GM23248 (cell line): ENCODE measurements around the gene ADH4. TPM values are rescaled to one million over a fixed set of nuclear protein-coding genes. Genes with fewer than 3 reads are reported as not detected.
"Not testable (repeated sequence)": the region's sequence is repeated elsewhere in the genome, so short reads cannot be mapped to it uniquely, and the experiment has no call there.

ENCODE experiments used
- DNase-seq: peaks from one replicate; pipeline ENCODE4 v3.0.0-alpha.2; 2015
- H2AFZ ChIP-seq: fragments of 200-600 bp; sonication (generic); 2 replicates; pipeline ENCODE4 v1.6.1; 2016; ENCODE audit warnings: antibody characterized with exemption
- H3F3A ChIP-seq: fragments of 200-600 bp; sonication (generic); 2 replicates; pipeline ENCODE4 v1.6.1; 2016; ENCODE audit warnings: mild to moderate bottlenecking, antibody characterized with exemption, mixed run types; ENCODE audit not compliant: insufficient read depth
- H3K27ac ChIP-seq: fragments of 200-600 bp; sonication (generic); 2 replicates; pipeline ENCODE4 v1.5.1; 2016; ENCODE audit warnings: mild to moderate bottlenecking
- H3K27me3 ChIP-seq: fragments of 200-600 bp; sonication (generic); replicated peaks from 2 replicates; pipeline ENCODE4 v1.6.1; 2016; ENCODE audit warnings: mild to moderate bottlenecking; ENCODE audit not compliant: insufficient read depth
- H3K36me3 ChIP-seq: fragments of 200-600 bp; sonication (generic); 2 replicates; pipeline ENCODE4 v1.6.1; 2016; ENCODE audit warnings: low read depth, mild to moderate bottlenecking
- H3K4me1 ChIP-seq: fragments of 200-600 bp; sonication (generic); 2 replicates; pipeline ENCODE4 v1.6.1; 2016; ENCODE audit warnings: mild to moderate bottlenecking; ENCODE audit not compliant: insufficient read depth
- H3K4me2 ChIP-seq: fragments of 200-600 bp; sonication (generic); one replicate; pipeline ENCODE4 v1.6.1; 2016; ENCODE audit warnings: mild to moderate bottlenecking; ENCODE audit not compliant: unreplicated experiment
- H3K4me3 ChIP-seq: fragments of 200-600 bp; sonication (generic); 2 replicates; pipeline ENCODE4 v1.5.1; 2016; ENCODE audit warnings: mild to moderate bottlenecking
- H3K79me2 ChIP-seq: fragments of 200-600 bp; sonication (generic); 2 replicates; pipeline ENCODE4 v1.6.1; 2016; ENCODE audit warnings: mild to moderate bottlenecking; ENCODE audit not compliant: insufficient read depth
- H3K9ac ChIP-seq: fragments of 200-600 bp; sonication (generic); 2 replicates; pipeline ENCODE4 v1.6.1; 2016; ENCODE audit warnings: mild to moderate bottlenecking
- H3K9me2 ChIP-seq: fragments of 200-600 bp; sonication (generic); 2 replicates; pipeline ENCODE4 v1.6.1; 2016; ENCODE audit warnings: mixed run types, mild to moderate bottlenecking, moderate library complexity; ENCODE audit not compliant: insufficient read depth
- H3K9me3 ChIP-seq: fragments of 200-600 bp; sonication (generic); one replicate; pipeline ENCODE4 v1.6.1; 2017; ENCODE audit warnings: low read depth
- H4K20me1 ChIP-seq: fragments of 200-600 bp; sonication (generic); 2 replicates; pipeline ENCODE4 v1.6.0; 2016; ENCODE audit not compliant: insufficient read depth
- EZH2 ChIP-seq: fragments of 200-600 bp; sonication (generic); IDR thresholded peaks from 2 replicates; pipeline ENCODE4 v1.6.1; 2018; ENCODE audit warnings: antibody characterized with exemption, mild to moderate bottlenecking; ENCODE audit not compliant: insufficient read depth, poor library complexity, severe bottlenecking
- EZH2phosphoT487 ChIP-seq: fragments of 200-600 bp; sonication (generic); IDR thresholded peaks from 2 replicates; pipeline ENCODE4 v1.6.1; 2018; ENCODE audit warnings: antibody characterized with exemption, moderate library complexity, mild to moderate bottlenecking, low read depth; ENCODE audit not compliant: insufficient read depth
- WGBS, 2 experiments: methylation state at CpG; one replicate each; pipeline ENCODE4 v1.1.6; 2015 to 2017; ENCODE audit warnings: low lambda C conversion rate in 2 of 2, low coverage in 1 of 2; ENCODE audit errors: missing lambda C conversion rate in 2 of 2; 5-methylcytosine and 5-hydroxymethylcytosine counted together
- in situ Hi-C: fragments of 300-500 bp; cut with MboI; formaldehyde crosslinking; loops from 2 replicates; pipeline ENCODE4 v1.15.0; 2020
- polyA plus RNA-seq: library from polyadenylated mRNA; unstranded; fragments of >200 nt; fragmentation: Nextera tagmentation; extraction: Ambion mirVana; gene quantifications from 2 replicates; pipeline ENCODE4 v1.2.1, GENCODE V29; 2016
- total RNA-seq: library from RNA; depleted of rRNA; stranded (reverse); fragments of >200 nt; shearing (Covaris generic); gene quantifications from 2 replicates; pipeline ENCODE4 v1.2.3, GENCODE V29; 2014

Gene ADH4
- total and polyA plus RNA-seq, 2 experiments from 2014 or later: not detected

GRCh38 chr4:99084595-99084994 lies 59.5 kb downstream of the ADH4 start:
- Histone ChIP-seq H3K36me3 (peaks cover 53% of the 10 kb centered on the region), H3K9ac (no peak overlapping the region), H3K27ac (no peak overlapping the region), H3K4me1 (peaks cover 15% of the 10 kb centered on the region; the same call in 1 of the 2 replicates), H3F3A (peaks cover 8% of the 10 kb centered on the region; the same call in 1 of the 2 replicates), H3K27me3 (no peaks in the 10 kb centered on the region), H2AFZ (no peak overlapping the region), H3K79me2 (peaks cover 92% of the 10 kb centered on the region), H3K9me3 (no peaks in the 10 kb centered on the region), H3K4me2 (no peak overlapping the region), H3K9me2 (no peaks in the 10 kb centered on the region), H3K4me3 (no peak overlapping the region), H4K20me1 (no peaks in the 10 kb centered on the region)
- no peak for DNase-seq
- TF ChIP-seq EZH2 (no peak), EZH2phosphoT487 (no peak)
- in situ Hi-C loops: no loop called here
- WGBS, 2 experiments: 68 to 75% methylated on average over 2 of the region's 2 CpGs

- H3F3A ChIP-seq: 0 out of 2 replicates have a peak, but pooled peaks cover 7% of the 10 kb centered on the region
- no peak overlapping the region for H2AFZ ChIP-seq
- H3K9ac ChIP-seq: no peak overlapping the region
- no peak for DNase-seq
- no peaks in the 10 kb centered on the region for H3K27me3 ChIP-seq
- no peak overlapping the region for H3K4me2 ChIP-seq
- H4K20me1 ChIP-seq: no peaks in the 10 kb centered on the region
- peaks cover 76% of the 10 kb centered on the region for H3K36me3 ChIP-seq
- H3K9me2 ChIP-seq: no peaks in the 10 kb centered on the region
- TF ChIP-seq EZH2: no peak
- no peak for TF ChIP-seq EZH2phosphoT487
- H3K4me3 ChIP-seq: no peak overlapping the region
- WGBS, 2 experiments: 87 to 94% methylated on average over 5 of the region's 5 CpGs
- in situ Hi-C loops: no loop called here
- peaks cover 97% of the 10 kb centered on the region for H3K79me2 ChIP-seq
- H3K27ac ChIP-seq: no peak overlapping the region
- peaks cover 15% of the 10 kb centered on the region; the same call in 1 of the 2 replicates for H3K4me1 ChIP-seq
- no peaks in the 10 kb centered on the region for H3K9me3 ChIP-seq
Measured at GRCh38 chr4:99082192-99082591, 61.9 kb downstream of the ADH4 start.

- H4K20me1 ChIP-seq, H3K27ac ChIP-seq, H3K9me2 ChIP-seq, H3K4me3 ChIP-seq, H3K4me1 ChIP-seq, H2AFZ ChIP-seq, H3K4me2 ChIP-seq, in situ Hi-C loops, H3K9me3 ChIP-seq, DNase-seq, H3K27me3 ChIP-seq, H3K9ac ChIP-seq: not testable (repeated sequence)
- H3K79me2 ChIP-seq: peaks cover 97% of the 10 kb centered on the region
- WGBS, 2 experiments: 54 to 59% methylated on average over 6 of the region's 6 CpGs
- H3F3A ChIP-seq: peaks cover 11% of the 10 kb centered on the region; the same call in 1 of the 2 replicates
- H3K36me3 ChIP-seq: peaks cover 89% of the 10 kb centered on the region
Measured at GRCh38 chr4:99080869-99081268, 63.2 kb downstream of the ADH4 start.

GRCh38 chr4:99079625-99080295 lies 64.3 kb downstream of the ADH4 start:
- Histone ChIP-seq H2AFZ (no peak overlapping the region), H4K20me1 (no peaks in the 10 kb centered on the region), H3K9ac (no peak overlapping the region), H3K27me3 (no peaks in the 10 kb centered on the region), H3K9me2 (no peaks in the 10 kb centered on the region), H3K4me3 (no peak overlapping the region), H3K36me3 (peaks cover 88% of the 10 kb centered on the region), H3K79me2 (peaks cover 92% of the 10 kb centered on the region), H3K4me1 (no peaks in the 10 kb centered on the region), H3K27ac (no peak overlapping the region), H3F3A (peaks cover 15% of the 10 kb centered on the region; the same call in 1 of the 2 replicates), H3K4me2 (no peak overlapping the region), H3K9me3 (no peaks in the 10 kb centered on the region)
- TF ChIP-seq EZH2 (no peak), EZH2phosphoT487 (no peak)
- in situ Hi-C loops: no loop called here
- 64 to 68% methylated on average over 5 of the region's 5 CpGs for WGBS, 2 experiments
- no peak for DNase-seq
